HG03565 (cell line): ENCODE measurements around the gene BCAR3.

Experiments
- ATAC-seq: cut with Tn5 transposase; IDR thresholded peaks from one replicate; pipeline ENCODE4 v1.9.1; 2021; ENCODE audit warnings: mild to moderate bottlenecking, moderate library complexity; ENCODE audit not compliant: unreplicated experiment

BCAR3 gene

GRCh38 chr1:93617670-93618499, 63.8 kb downstream of the BCAR3 start:
- ATAC-seq: no peak

GRCh38 chr1:93616996-93617669, 64.5 kb downstream of the BCAR3 start:
- no peak for ATAC-seq

- no peak for ATAC-seq
Observed at GRCh38 chr1:93616221-93616995, 65.2 kb downstream of the BCAR3 start.

- ATAC-seq: peak; percentile 73
Observed at GRCh38 chr1:93615582-93616150, 66.0 kb downstream of the BCAR3 start.

GRCh38 chr1:93614986-93615581, 66.6 kb downstream of the BCAR3 start:
- peak; percentile 37 for ATAC-seq

- ATAC-seq: no peak
Observed at GRCh38 chr1:93614541-93614940, 67.1 kb downstream of the BCAR3 start.

- no peak for ATAC-seq
Observed at GRCh38 chr1:93613898-93614297, 67.7 kb downstream of the BCAR3 start.

- ATAC-seq: no peak
Observed at GRCh38 chr1:93612510-93612909, 69.1 kb downstream of the BCAR3 start.

GRCh38 chr1:93611668-93612067, 70.0 kb downstream of the BCAR3 start:
- no peak for ATAC-seq

GRCh38 chr1:93609536-93609935, 72.1 kb downstream of the BCAR3 start:
- no peak for ATAC-seq

GRCh38 chr1:93608187-93609109, 73.2 kb downstream of the BCAR3 start:
- peak; percentile 9 for ATAC-seq

GRCh38 chr1:93607814-93608186, 73.8 kb downstream of the BCAR3 start:
- peak; percentile 96 for ATAC-seq

GRCh38 chr1:93605812-93606512, 75.7 kb downstream of the BCAR3 start:
- ATAC-seq: no peak

GRCh38 chr1:93605026-93605568, 76.5 kb downstream of the BCAR3 start:
- ATAC-seq: no peak

- ATAC-seq: no peak
Observed at GRCh38 chr1:93604411-93604810, 77.2 kb downstream of the BCAR3 start.

- ATAC-seq: no peak
Observed at GRCh38 chr1:93603601-93604000, 78.0 kb downstream of the BCAR3 start.

GRCh38 chr1:93603106-93603505, 78.5 kb downstream of the BCAR3 start:
- no peak for ATAC-seq

GRCh38 chr1:93602101-93602500, 79.5 kb downstream of the BCAR3 start:
- ATAC-seq: no peak

GRCh38 chr1:93601686-93602085, 80.0 kb downstream of the BCAR3 start:
- ATAC-seq: no peak
